Posterior vena cava (tissue), 2 donors: ENCODE data around the gene KPNA5. TPM values are rescaled to one million over a fixed set of nuclear protein-coding genes. Genes with fewer than 3 reads are reported as not detected.

Experiments used
- DNase-seq: peaks from one replicate; pipeline ENCODE4 v3.0.0-alpha.2; 2020; ENCODE audit warnings: low spot score
- intact Hi-C, 2 donors: fragments of 100-400 bp; cut with DNase I; formaldehyde crosslinking; loops; one replicate each; pipeline versions ENCODE4 v1.14.1 to v1.14.2; 2022 to 2023
- total RNA-seq, 2 donors: library from RNA; stranded (reverse); fragmentation: NEBNext Ultra II Directional; extraction: Animal tissue kit (Norgen Biotek cat#: 25700); gene quantifications; one replicate each; pipeline ENCODE4 v1.2.1, GENCODE V29; 2021
- donor health status: DM: yes; HTN: yes; CAD: no.
- donor health status: DM: yes; HTN: yes; CAD: no.

KPNA5 gene
- total RNA-seq, 2 donors from 2014 or later: 18.3 to 23.7 TPM

DNA sequence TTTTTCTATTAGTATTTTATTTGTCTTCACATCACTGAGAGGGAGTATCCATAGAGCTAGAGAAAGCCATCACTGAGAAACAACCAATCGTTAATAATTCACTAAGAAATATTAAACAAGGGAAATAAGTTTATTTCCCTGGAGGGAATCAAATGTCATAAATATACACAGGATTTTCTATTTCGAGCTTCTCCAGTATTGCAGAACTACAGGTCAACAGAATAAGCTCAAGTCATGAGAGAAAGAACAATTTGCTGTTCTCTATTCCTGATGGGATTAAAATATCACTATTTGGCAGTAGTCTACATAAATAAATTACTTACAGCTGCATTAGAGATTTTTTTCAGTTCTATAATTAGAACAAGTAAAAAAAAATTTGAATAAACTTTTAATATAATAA lies 86.7 kb downstream of the KPNA5 start:
- intact Hi-C loops: no loop called here
- no peak for DNase-seq

DNA sequence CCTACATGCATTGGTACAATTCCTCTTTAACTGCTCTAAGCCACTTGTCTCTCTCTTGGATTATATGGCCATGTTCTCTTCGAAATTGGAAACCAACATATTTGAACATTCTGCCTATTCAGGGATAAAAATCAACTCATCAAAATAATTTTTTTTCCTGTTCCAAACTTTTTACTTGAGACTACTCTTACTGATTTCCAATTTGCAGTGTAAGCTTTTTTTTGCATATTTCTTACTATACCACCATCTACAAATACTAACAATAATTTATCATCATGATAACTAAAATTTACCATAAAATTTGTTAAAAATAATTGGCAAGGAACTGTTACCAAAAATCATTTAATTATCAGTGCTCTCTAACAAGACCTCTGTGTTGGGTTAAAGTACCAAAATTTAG lies 91.4 kb downstream of the KPNA5 start:
- DNase-seq: no peak
- intact Hi-C loops: no loop called here

DNA sequence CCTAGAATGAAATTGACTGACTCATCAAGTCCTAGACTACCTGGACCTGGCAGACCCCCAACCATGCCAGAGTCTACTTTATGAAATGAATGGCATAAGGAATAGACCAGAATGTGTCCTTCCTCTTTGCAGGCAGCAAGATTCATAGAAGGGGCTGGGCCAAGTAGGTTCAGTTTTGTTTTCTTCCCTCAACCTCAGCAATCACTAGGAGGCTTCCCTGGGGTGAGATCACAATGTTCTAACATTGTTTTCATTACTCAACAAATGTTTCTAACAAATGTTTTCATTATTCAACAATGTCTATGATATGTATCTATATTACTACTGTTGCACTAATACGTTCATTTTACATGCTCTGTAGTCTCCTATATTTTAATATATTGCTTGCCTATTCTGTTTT lies 92.9 kb downstream of the KPNA5 start:
- intact Hi-C loops: no loop called here
- DNase-seq: no peak

DNA sequence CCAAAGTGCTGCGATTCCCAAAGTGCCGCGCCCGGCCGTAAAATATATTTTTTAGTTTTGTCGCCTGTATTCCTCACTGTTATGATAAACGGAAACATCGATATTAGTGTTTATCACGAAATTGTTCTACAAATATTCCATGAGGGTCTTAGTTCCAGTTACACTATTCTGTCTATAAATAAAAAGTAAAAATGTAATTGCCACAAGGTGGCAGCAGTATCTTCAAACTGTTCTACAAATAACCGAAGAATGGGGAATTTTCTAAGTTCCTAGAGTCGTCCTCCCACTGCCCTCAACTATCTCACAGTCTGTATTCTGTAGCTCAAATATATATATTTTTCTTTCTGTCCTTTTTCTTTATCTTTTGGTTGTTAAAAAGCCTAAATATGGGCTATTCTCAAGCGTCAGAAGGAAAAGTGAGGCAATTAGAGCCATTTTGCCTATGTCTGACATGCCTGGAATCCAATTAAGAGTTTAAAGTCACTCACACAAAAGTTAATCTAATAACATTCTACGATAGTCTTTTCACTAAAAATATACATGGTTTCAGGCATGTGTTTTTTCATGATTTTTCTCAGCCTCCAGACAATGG lies 98.7 kb downstream of the KPNA5 start:
- intact Hi-C loops: no loop called here
- DNase-seq: no peak

DNA sequence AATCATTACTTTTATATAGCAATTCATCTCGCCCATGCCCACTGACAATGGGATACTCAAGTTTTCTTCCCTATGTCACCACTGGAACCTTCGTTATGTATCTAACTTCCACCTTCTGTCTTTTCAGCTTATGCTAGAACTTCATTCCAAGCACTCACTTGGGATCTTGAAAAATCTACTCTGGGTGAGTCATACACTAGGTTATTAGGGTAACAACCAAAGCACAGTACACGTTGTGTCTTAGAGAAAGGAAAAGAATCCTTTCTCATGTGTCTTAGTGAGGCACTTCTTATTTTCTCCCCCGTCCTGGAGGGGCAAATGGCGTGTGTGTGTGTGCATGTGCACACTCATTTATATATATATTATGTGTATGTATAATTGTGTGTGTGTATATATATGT lies 102.8 kb downstream of the KPNA5 start:
- DNase-seq: no peak
- intact Hi-C loops: no loop called here

Other genes with a start within 250 kb of the KPNA5 start
- 1 to 10 TPM; 2.4 to 5.4 TPM for gene CALHM6, start 219.8 kb upstream of the KPNA5 start, total RNA-seq
- gene CALHM5, start 169.6 kb upstream of the KPNA5 start, total RNA-seq: 1 to 10 TPM; 7.0 to 7.2 TPM
- gene TRAPPC3L, start 135.5 kb upstream of the KPNA5 start, total RNA-seq: under 1 TPM in 1 of 2 donors, not detected in 1; 0.33 TPM
- gene CALHM4, start 127.5 kb upstream of the KPNA5 start, total RNA-seq: not detected
- 10 to 100 TPM; 50.9 to 55.1 TPM for gene RWDD1, start 109.7 kb upstream of the KPNA5 start, total RNA-seq
- under 1 TPM; 0.51 to 0.71 TPM for gene RSPH4A, start 64.7 kb upstream of the KPNA5 start, total RNA-seq
- gene ZUP1, start 12.4 kb upstream of the KPNA5 start, total RNA-seq: 10 to 100 TPM; 10.1 to 11.1 TPM
- gene FAM162B, start 84.5 kb downstream of the KPNA5 start, total RNA-seq: 1 to 10 TPM; 3.9 to 6.8 TPM
- not detected for gene GPRC6A, start 147.9 kb downstream of the KPNA5 start, total RNA-seq
- not detected for gene RFX6, start 196.0 kb downstream of the KPNA5 start, total RNA-seq